LoVo (cell line): ENCODE measurements around the gene ARPP19.
"Not testable (repeated sequence)": the region's sequence is repeated elsewhere in the genome, so short reads cannot be mapped to it uniquely, and the experiment has no call there.

Source experiments
- DNase-seq: peaks from one replicate; pipeline ENCODE4 v3.0.0-alpha.2; 2016; ENCODE audit warnings: low spot score

ARPP19 gene

DNA sequence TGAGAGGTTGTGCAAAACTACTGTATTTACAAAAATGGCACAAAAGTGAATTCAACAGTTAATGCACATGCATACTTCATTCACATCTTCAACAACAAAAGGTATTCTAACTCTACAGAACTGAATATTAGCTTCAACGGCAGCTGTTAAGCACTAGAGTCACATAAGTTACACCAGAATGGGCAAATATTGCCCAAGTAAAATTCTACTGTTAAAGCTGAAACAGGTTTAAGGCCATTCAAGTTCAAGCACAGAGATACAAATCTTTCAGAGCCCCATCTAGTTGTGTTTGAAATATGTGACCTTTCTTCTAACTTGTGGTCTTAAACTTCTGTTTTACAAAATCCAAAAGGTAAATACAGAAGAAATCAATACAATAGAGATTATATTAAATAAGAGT lies 17.6 kb downstream of the ARPP19 start:
- not testable (repeated sequence) for DNase-seq

- DNase-seq: no peak
Observed at GRCh38 chr15:52546031-52546751, 22.6 kb downstream of the ARPP19 start.

GRCh38 chr15:52540374-52541012 lies 28.3 kb downstream of the ARPP19 start:
- no peak for DNase-seq

DNA sequence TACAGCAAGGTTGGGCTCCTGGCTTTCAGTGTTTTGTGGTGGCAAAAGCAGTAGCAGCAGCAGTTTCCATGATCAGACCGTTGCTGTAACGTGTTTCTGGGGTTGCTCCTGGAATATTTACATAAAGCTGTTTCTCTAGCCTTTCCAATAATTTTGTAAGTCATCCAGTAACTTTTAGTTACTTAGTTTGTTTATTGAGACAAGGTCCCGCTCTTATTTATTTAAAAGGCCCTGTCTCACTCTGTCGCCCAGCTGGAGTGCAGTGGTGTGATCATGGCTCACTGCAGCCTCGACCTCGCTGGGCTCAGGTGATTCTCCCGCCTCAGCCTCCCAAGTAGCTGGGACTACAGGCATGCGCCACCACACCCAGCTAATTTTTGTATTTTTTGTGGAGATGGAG lies 31.4 kb downstream of the ARPP19 start:
- no peak for DNase-seq

DNA sequence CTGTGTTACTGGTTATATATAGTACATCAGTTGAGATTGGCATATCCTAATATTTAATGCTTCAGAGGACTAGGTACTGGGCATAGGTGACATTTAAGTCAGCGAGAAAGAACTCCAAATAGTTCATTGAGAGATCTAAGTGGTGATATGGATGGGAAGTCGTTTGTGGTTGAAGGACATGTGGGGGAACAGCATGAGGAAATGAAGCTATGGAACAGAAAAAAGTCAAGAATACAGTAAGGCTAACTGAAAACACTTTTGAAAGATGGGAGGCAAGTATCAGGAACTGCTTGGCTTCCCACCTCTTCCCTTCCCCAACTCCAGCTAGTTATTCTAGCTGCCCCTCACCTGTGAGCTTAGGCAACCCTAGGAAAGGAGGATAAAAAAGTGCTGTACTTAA lies 36.4 kb downstream of the ARPP19 start:
- DNase-seq: no peak

- no peak for DNase-seq
Observed at GRCh38 chr15:52529940-52530339, 38.9 kb downstream of the ARPP19 start.

GRCh38 chr15:52529341-52529924 lies 39.4 kb downstream of the ARPP19 start:
- DNase-seq: no peak

DNA sequence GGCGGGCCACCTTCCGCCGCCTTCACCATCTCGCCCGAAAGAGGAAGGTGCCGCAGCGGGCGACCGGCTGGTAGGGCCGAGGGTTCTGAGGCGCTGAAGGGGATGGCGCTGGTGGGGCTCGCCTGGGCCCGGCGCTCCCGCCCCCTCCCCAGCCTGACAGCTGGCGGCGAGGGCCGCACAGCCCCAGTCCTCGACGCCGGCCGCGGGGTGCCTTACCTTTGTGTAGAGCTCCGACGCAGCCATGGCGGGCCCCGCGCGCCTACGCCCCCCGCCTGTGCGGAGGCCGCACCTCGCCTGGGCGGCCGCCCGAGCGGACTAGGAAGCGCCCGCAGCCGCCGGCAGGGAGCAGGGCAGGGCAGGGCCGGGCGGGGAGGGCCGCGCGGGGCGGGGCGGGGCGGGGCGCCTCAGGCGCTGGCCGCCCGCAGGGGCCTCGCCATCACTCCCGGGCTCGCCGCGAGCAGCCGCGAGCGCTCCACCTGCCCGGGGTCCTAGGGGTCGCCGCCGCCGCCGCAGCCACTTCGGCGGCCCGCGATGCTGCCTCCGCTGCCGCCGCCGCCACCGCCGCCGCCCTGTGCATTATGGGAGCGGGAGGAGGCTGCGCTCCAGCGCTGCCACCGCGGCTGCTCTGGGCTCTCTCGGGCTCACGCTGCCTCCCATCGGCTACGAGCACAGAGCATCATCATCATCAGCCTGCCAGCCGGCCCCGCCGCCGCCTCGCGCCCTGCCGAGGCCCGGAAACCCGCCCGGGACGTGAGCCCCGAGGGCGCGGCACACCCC lies 40.1 kb downstream of the ARPP19 start, which contains the start of gene MYO5A:
Gene MYO5A, minus strand, starts transcription at position 317 of the 777 bp plus-strand sequence. Its CDS starts 74 bp downstream, at position 243.
- DNase-seq: peak; percentile 81

DNA sequence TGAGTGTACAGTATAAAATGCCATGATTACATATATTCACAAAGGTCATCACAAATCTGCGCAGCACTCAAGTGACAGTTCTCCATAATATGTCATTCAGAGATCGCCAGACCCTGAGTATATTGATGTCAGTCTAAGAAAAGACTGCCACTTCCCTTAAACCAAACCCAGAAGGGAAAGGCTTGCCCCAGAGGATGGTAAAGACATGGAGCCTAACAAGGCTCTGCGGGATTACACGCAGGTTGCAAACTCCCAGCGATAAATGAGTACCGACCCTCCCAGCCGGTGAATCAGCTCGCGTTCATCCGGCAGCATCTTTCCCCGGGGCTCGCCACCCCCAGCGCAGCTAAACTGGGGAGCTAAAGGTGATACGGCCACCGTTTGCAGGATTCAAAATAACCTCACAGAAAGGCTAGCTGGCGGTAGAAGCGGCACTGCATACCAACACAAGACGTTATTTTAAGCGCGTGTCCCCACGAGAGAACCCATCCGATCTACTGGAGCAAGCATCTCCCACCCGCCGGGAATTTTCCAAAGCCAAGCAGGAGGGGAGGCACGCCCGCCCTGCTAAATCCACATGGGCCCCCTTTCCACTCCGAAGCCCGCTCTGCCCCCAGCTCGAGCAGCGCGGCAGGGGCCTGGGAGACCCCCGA lies 40.8 kb downstream of the ARPP19 start:
- no peak for DNase-seq

- DNase-seq: no peak
Observed at GRCh38 chr15:52527196-52527910, 41.5 kb downstream of the ARPP19 start.

GRCh38 chr15:52524223-52525136 lies 44.4 kb downstream of the ARPP19 start:
- no peak for DNase-seq

DNA sequence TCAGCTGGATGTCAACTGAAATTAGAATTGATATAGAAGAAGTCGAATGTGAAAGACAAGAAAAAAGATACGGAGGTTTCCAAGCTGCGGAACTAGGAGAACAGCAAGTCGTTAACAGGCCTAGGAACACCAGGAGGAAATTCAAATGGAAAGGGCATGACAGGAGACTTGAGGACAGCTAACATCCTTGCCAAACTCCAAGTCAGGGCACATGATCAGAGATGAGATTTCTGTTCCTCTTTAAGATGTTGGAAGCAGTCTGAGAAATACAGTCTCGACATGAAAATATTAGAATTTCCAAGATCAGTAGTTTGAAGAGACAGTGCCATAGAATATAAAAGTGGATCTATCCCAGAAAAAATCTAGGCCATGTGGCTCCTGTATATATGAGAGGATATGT lies 45.2 kb downstream of the ARPP19 start:
- DNase-seq: no peak

DNA sequence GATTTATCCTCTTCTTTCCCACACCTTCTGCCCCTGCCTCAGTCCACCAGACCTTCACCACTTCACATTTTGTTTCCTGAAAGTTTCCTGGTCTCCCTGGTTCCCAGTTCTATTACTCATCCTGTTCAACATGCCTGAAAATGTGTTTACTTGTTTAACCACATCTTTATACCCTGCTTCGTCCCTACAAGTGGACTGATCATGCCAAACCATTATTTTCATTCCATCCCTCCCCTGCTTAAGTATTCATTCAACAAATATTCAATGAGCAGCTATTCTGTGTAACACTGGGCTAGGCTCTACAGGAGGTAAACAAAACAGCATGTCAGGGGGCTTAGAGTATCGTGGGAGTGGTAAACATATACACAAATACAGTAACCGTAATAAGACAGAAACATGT lies 45.6 kb downstream of the ARPP19 start:
- no peak for DNase-seq

- DNase-seq: no peak
Observed at GRCh38 chr15:52521682-52522081, 47.1 kb downstream of the ARPP19 start.

GRCh38 chr15:52520421-52520820 lies 48.4 kb downstream of the ARPP19 start:
- DNase-seq: no peak

DNA sequence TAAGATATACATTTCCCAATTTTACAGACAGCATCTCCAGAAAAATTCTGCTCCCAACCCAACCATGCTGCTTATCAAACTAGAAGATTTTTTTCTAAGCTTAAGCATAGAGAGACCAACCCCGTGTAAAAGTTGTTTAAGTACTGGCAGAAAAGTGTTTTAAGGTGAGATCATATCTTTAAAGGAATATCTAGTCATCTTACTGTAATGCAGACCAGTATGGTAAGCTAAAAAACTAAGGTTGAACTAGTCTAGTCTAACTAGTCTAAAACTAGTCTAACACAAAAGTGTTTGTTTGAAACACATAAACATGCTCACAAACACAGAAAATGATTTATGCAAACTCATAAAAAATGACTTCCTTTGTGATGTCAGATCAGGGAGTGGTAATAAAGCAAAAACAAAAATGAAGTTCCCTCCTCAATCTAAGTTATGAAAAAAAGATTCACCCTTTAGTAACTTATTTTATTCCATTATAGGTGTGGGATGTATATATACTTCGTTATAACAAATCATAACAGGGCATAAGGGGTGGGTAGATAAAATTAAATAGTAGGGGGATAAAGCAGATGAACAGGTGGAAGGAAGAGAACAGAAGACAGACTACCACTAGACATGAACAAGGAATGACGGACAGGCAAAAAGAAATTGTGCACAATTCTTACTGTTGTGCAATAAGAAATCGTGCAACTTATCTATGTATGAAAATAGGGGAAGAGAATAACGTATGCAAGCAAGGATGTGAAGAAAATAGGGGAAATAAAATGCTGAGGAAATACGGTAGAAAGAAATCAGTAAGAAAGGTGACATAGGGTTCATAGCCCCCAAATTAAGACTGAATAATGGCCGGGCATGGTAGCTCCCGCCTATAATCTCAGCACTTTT lies 50.1 kb downstream of the ARPP19 start:
- DNase-seq: no peak

- DNase-seq: no peak
Observed at GRCh38 chr15:52517014-52517413, 51.8 kb downstream of the ARPP19 start.

GRCh38 chr15:52515343-52515742 lies 53.5 kb downstream of the ARPP19 start:
- no peak for DNase-seq

GRCh38 chr15:52514482-52514881 lies 54.3 kb downstream of the ARPP19 start:
- DNase-seq: no peak
